IMR-90 (cell line): ENCODE results near the gene ATP13A2.

ENCODE experiments used
- POLR2A ChIP-seq: IDR thresholded peaks from 2 replicates; pipeline ENCODE4 v1.6.1; 2012; ENCODE audit warnings: mild to moderate bottlenecking, low read depth, low read length
- SMC3 ChIP-seq: fragments of 150-350 bp; IDR thresholded peaks from 2 replicates; pipeline ENCODE4 v1.6.1; 2016; ENCODE audit warnings: low read depth, mild to moderate bottlenecking, antibody characterized with exemption, low read length, moderate library complexity
- TF ChIP-seq, protein P1 (sequence below): fragments of 150-350 bp; IDR thresholded peaks from 2 replicates; pipeline ENCODE4 v1.6.1; 2017; ENCODE audit warnings: mild to moderate bottlenecking, antibody characterized with exemption, low read length, low read depth
- TF ChIP-seq, protein P2 (sequence below): fragments of 150-350 bp; IDR thresholded peaks from 2 replicates; pipeline ENCODE4 v1.6.1; 2016; ENCODE audit warnings: low read depth, mild to moderate bottlenecking, low read length, moderate library complexity, borderline replicate concordance
- TF ChIP-seq, protein P3 (sequence below): conservative IDR thresholded peaks from 2 replicates; pipeline ENCODE4 v1.5.1; 2012; ENCODE audit warnings: mild to moderate bottlenecking, low read depth, low read length, improper control_type of control experiment

DNA sequence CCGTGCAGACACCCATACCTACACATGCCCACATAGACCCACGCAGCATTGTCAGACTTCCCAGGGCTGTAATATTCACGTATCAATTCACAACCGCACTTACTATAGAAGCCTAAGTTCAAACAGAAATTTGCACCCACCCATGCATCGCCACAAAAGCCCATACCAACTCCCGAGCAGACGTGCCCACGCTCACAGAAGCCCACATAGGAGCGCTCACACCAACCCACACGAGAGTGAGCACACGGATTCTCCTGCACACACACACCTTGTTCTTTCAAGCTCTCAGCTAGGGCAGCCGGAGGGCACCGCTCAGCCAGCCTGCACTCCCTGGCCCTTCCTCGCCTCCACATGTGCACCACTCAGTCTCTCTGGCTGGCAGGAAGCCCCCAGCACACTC, 35.9 kb downstream of the ATP13A2 start:
- TF ChIP-seq POLR2A: no peak
- TF ChIP-seq SMC3: no peak
- TF ChIP-seq, protein P1, sequence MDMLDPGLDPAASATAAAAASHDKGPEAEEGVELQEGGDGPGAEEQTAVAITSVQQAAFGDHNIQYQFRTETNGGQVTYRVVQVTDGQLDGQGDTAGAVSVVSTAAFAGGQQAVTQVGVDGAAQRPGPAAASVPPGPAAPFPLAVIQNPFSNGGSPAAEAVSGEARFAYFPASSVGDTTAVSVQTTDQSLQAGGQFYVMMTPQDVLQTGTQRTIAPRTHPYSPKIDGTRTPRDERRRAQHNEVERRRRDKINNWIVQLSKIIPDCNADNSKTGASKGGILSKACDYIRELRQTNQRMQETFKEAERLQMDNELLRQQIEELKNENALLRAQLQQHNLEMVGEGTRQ: no peak
- TF ChIP-seq, protein P2, sequence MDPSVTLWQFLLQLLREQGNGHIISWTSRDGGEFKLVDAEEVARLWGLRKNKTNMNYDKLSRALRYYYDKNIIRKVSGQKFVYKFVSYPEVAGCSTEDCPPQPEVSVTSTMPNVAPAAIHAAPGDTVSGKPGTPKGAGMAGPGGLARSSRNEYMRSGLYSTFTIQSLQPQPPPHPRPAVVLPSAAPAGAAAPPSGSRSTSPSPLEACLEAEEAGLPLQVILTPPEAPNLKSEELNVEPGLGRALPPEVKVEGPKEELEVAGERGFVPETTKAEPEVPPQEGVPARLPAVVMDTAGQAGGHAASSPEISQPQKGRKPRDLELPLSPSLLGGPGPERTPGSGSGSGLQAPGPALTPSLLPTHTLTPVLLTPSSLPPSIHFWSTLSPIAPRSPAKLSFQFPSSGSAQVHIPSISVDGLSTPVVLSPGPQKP: no peak
- TF ChIP-seq, protein P3, sequence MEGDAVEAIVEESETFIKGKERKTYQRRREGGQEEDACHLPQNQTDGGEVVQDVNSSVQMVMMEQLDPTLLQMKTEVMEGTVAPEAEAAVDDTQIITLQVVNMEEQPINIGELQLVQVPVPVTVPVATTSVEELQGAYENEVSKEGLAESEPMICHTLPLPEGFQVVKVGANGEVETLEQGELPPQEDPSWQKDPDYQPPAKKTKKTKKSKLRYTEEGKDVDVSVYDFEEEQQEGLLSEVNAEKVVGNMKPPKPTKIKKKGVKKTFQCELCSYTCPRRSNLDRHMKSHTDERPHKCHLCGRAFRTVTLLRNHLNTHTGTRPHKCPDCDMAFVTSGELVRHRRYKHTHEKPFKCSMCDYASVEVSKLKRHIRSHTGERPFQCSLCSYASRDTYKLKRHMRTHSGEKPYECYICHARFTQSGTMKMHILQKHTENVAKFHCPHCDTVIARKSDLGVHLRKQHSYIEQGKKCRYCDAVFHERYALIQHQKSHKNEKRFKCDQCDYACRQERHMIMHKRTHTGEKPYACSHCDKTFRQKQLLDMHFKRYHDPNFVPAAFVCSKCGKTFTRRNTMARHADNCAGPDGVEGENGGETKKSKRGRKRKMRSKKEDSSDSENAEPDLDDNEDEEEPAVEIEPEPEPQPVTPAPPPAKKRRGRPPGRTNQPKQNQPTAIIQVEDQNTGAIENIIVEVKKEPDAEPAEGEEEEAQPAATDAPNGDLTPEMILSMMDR: no peak
